ENCODE data around the gene CEL.
"Not testable (repeated sequence)": the region's sequence is repeated elsewhere in the genome, so short reads cannot be mapped to it uniquely, and the experiment has no call there.

Gene CEL

GRCh38 chr9:133067006-133067405, 5.2 kb downstream of the CEL start (continued):
- TF ChIP-seq ZNF837 (tag by site-specific recombination; IDR thresholded peaks at IDR 0.05), result no peak
- TF ChIP-seq ZNF311 (tag by site-specific recombination; IDR thresholded peaks at IDR 0.05; ENCODE audit: borderline replicate concordance), result no peak
- TF ChIP-seq KLF17 (tag by site-specific recombination; IDR thresholded peaks at IDR 0.05), result no peak

- no peak for TF ChIP-seq ZNF335 (tag by site-specific recombination; conservative IDR thresholded peaks at IDR 0.05)
- TF ChIP-seq ZNF202 (tag by site-specific recombination; IDR thresholded peaks at IDR 0.05; ENCODE audit: borderline replicate concordance), result no peak
- TF ChIP-seq ZBTB1 (tag by site-specific recombination; IDR thresholded peaks at IDR 0.05), result no peak
- no peak for TF ChIP-seq ZNF639 (tag by site-specific recombination; IDR thresholded peaks at IDR 0.05)
- TF ChIP-seq ZIC2 (tag by site-specific recombination; IDR thresholded peaks at IDR 0.05), result peak; percentile 62; the same call in 1 of the 2 replicates
- TF ChIP-seq FEZF1 (tag by site-specific recombination; IDR thresholded peaks at IDR 0.05), result no peak
- no peak for TF ChIP-seq KLF8 (tag by site-specific recombination; IDR thresholded peaks at IDR 0.05)
- no peak for TF ChIP-seq ZNF169 (tag by site-specific recombination; IDR thresholded peaks at IDR 0.05)
- TF ChIP-seq ZBTB17 (tag by site-specific recombination; IDR thresholded peaks at IDR 0.05), result peak; percentile 72
- TF ChIP-seq ZNF280D (tag by site-specific recombination; IDR thresholded peaks at IDR 0.05), result no peak
- no peak for TF ChIP-seq KLF10 (tag by site-specific recombination; IDR thresholded peaks at IDR 0.05)
- TF ChIP-seq ZNF311 (tag by site-specific recombination; IDR thresholded peaks at IDR 0.05; ENCODE audit: borderline replicate concordance), result no peak
- no peak overlapping the region for H3K4me3 ChIP-seq (ENCODE audit: low read depth, low read length)
- H3K9me3 ChIP-seq (ENCODE audit: control insufficient read depth, insufficient read depth, low read depth, low read length), result no peaks in the 10 kb centered on the region
- POLR2A ChIA-PET, result interaction anchor here (0.5 kb wide), 1 partner anchor 1153 kb away, joined by 3 read pairs; no protein-coding TSS in a partner anchor
- no peaks in the 10 kb centered on the region for H3K4me1 ChIP-seq (ENCODE audit: control insufficient read depth, insufficient read depth, low read length)
- peaks cover 0 to 4% of the 10 kb centered on the region in 2 experiments; a peak in 1 of 3 replicates for H3K36me3 ChIP-seq (ENCODE audit: control insufficient read depth in 2 of 2, insufficient read depth in 1 of 2, low read length in 2 of 2)
- CTCF ChIA-PET, result interaction anchor here (0.6 to 1.5 kb wide), 6 partner anchors 35 to 1011 kb away, joined by 3 to 5 read pairs (median 4); no protein-coding TSS in a partner anchor
- no peak overlapping the region for H3K27ac ChIP-seq (ENCODE audit: extremely low read depth, low read depth, low read length)
Observed at GRCh38 chr9:133067813-133068212, 6.0 kb downstream of the CEL start.

- H3K9me3 ChIP-seq (ENCODE audit: control insufficient read depth, insufficient read depth, low read depth, low read length); H3K4me3 ChIP-seq (ENCODE audit: low read depth, low read length); H3K4me1 ChIP-seq (ENCODE audit: control insufficient read depth, insufficient read depth, low read length); H3K27ac ChIP-seq (ENCODE audit: extremely low read depth, low read depth, low read length); POLR2A ChIA-PET; H3K36me3 ChIP-seq (ENCODE audit: control insufficient read depth in 2 of 2, insufficient read depth in 1 of 2, low read length in 2 of 2): not testable (repeated sequence)
- CTCF ChIA-PET, result interaction anchor here (1.5 kb wide), 1 partner anchor 34 kb away, joined by 4 read pairs; no protein-coding TSS in a partner anchor
Observed at GRCh38 chr9:133068431-133068830, 6.7 kb downstream of the CEL start.

GRCh38 chr9:133070500-133070961, 8.8 kb downstream of the CEL start:
- H3K36me3 ChIP-seq (ENCODE audit: control insufficient read depth in 2 of 2, insufficient read depth in 1 of 2, low read length in 2 of 2); POLR2A ChIA-PET; CTCF ChIA-PET; H3K4me3 ChIP-seq (ENCODE audit: low read depth, low read length); H3K4me1 ChIP-seq (ENCODE audit: control insufficient read depth, insufficient read depth, low read length); H3K27ac ChIP-seq (ENCODE audit: extremely low read depth, low read depth, low read length); H3K9me3 ChIP-seq (ENCODE audit: control insufficient read depth, insufficient read depth, low read depth, low read length): not testable (repeated sequence)

GRCh38 chr9:133070985-133071384, 9.2 kb downstream of the CEL start:
- H3K4me1 ChIP-seq (ENCODE audit: control insufficient read depth, insufficient read depth, low read length); H3K36me3 ChIP-seq (ENCODE audit: control insufficient read depth in 2 of 2, insufficient read depth in 1 of 2, low read length in 2 of 2); POLR2A ChIA-PET; H3K4me3 ChIP-seq (ENCODE audit: low read depth, low read length); H3K27ac ChIP-seq (ENCODE audit: extremely low read depth, low read depth, low read length); H3K9me3 ChIP-seq (ENCODE audit: control insufficient read depth, insufficient read depth, low read depth, low read length): not testable (repeated sequence)
- CTCF ChIA-PET, result interaction anchor here (1.1 kb wide), 1 partner anchor 115 kb away, joined by 3 read pairs; no protein-coding TSS in a partner anchor

All from HEK293 (cell line).